ENCODE data around the gene SMYD3. TPM values are rescaled to one million over a fixed set of nuclear protein-coding genes. Genes with fewer than 3 reads are reported as not detected.

The SMYD3 gene
- total RNA-seq, 1 donor from 2014 or later = 20.8 TPM

DNA sequence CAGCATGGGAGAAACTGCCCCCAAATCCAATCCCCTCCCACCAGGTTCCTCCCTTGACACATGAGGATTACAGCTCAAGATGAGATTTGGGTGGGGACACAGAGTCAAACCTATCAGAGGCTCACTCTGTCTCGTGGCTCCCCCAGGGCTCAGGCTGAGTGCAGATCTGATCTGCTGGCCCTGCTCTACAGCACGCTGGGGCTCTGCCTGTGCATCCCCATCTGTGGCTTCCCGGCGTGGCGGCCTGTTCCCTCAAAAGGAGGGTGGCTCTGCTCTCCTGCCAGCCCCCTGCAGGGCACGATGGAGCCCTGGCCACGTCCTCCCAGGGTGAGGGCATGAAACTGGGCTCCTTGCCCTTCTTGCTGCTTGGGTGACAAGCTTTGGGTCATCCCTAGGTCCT lies 19.8 kb upstream of the SMYD3 start:
- no peaks in the 10 kb centered on the region for H3K27me3 Mint-ChIP-seq
- H3K27ac Mint-ChIP-seq = no peak overlapping the region
- ChIA-PET POLR2A (no interaction called here), CTCF (no interaction called here)
- intact Hi-C loops (cut with micrococcal nuclease) = no loop called here
- peaks cover 11% of the 10 kb centered on the region for H3K9me3 Mint-ChIP-seq
- peaks cover 6% of the 10 kb centered on the region for H3K4me1 Mint-ChIP-seq
- DNase-seq (no peak), ATAC-seq (ENCODE audit: low read depth) (no peak)
- TF ChIP-seq, protein P1, sequence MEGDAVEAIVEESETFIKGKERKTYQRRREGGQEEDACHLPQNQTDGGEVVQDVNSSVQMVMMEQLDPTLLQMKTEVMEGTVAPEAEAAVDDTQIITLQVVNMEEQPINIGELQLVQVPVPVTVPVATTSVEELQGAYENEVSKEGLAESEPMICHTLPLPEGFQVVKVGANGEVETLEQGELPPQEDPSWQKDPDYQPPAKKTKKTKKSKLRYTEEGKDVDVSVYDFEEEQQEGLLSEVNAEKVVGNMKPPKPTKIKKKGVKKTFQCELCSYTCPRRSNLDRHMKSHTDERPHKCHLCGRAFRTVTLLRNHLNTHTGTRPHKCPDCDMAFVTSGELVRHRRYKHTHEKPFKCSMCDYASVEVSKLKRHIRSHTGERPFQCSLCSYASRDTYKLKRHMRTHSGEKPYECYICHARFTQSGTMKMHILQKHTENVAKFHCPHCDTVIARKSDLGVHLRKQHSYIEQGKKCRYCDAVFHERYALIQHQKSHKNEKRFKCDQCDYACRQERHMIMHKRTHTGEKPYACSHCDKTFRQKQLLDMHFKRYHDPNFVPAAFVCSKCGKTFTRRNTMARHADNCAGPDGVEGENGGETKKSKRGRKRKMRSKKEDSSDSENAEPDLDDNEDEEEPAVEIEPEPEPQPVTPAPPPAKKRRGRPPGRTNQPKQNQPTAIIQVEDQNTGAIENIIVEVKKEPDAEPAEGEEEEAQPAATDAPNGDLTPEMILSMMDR (IDR thresholded peaks at IDR 0.05) = no peak
- no peaks in the 10 kb centered on the region for H3K36me3 Mint-ChIP-seq (ENCODE audit: low read depth)
- no peak overlapping the region for H3K4me3 Mint-ChIP-seq

DNA sequence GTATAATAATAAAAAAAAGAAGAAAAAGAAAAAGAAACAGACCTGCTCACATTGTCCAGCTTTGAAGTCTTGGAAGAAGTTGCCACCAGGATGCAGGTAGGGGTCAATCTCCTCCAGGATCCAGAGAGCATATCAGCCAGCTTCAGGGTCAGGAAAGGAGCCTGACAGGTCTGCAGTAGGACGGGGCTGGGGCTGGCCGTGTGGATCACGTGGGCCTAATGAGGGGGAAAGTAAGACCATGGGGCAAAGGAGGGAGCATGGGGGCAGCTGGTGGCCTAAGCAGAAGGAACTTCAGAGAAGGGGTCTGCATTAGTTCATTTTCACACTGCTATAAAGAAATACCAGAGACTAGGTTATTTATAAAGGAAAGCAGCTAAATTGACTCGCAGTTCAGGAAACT lies 19.3 kb upstream of the SMYD3 start:
- ChIA-PET CTCF (no interaction called here), POLR2A (no interaction called here)
- no peak overlapping the region for H3K4me3 Mint-ChIP-seq
- intact Hi-C loops (cut with micrococcal nuclease) = no loop called here
- no peak for ATAC-seq (ENCODE audit: low read depth)
- no peaks in the 10 kb centered on the region for H3K36me3 Mint-ChIP-seq (ENCODE audit: low read depth)
- TF ChIP-seq, protein P1 (IDR thresholded peaks at IDR 0.05) = no peak
- DNase-seq = no peak
- H3K27ac Mint-ChIP-seq = no peak overlapping the region
- H3K4me1 Mint-ChIP-seq = peaks cover 6% of the 10 kb centered on the region
- H3K9me3 Mint-ChIP-seq = peaks cover 10% of the 10 kb centered on the region
- no peaks in the 10 kb centered on the region for H3K27me3 Mint-ChIP-seq

DNA sequence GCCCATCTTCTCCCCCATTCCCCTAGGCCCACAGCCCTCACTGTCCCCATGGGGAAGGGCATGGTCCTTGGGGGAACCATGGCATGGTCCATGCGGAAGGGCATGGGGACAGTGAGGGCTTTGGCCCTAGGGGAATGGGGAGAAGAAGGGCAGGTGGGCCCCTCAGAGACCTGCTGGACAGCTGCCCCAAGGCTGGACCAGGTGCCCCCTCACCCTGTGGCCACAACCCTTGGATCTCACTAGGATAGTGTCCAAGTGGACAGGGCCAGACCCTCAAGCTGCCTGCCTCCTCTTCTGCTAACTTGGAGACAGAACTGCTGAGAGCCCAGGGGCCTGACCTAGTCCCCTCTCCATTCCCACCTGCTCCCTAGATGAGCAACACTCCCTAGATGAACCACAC lies 12.4 kb upstream of the SMYD3 start:
- Mint-ChIP-seq H3K9me3 (peaks cover 10% of the 10 kb centered on the region), H3K4me1 (no peaks in the 10 kb centered on the region), H3K4me3 (no peak overlapping the region), H3K36me3 (ENCODE audit: low read depth) (no peaks in the 10 kb centered on the region), H3K27me3 (no peaks in the 10 kb centered on the region), H3K27ac (no peak overlapping the region)
- DNase-seq (no peak), ATAC-seq (ENCODE audit: low read depth) (no peak)
- ChIA-PET POLR2A (no interaction called here), CTCF (no interaction called here)
- intact Hi-C loops (cut with micrococcal nuclease) = no loop called here
- TF ChIP-seq, protein P1 (IDR thresholded peaks at IDR 0.05) = no peak

DNA sequence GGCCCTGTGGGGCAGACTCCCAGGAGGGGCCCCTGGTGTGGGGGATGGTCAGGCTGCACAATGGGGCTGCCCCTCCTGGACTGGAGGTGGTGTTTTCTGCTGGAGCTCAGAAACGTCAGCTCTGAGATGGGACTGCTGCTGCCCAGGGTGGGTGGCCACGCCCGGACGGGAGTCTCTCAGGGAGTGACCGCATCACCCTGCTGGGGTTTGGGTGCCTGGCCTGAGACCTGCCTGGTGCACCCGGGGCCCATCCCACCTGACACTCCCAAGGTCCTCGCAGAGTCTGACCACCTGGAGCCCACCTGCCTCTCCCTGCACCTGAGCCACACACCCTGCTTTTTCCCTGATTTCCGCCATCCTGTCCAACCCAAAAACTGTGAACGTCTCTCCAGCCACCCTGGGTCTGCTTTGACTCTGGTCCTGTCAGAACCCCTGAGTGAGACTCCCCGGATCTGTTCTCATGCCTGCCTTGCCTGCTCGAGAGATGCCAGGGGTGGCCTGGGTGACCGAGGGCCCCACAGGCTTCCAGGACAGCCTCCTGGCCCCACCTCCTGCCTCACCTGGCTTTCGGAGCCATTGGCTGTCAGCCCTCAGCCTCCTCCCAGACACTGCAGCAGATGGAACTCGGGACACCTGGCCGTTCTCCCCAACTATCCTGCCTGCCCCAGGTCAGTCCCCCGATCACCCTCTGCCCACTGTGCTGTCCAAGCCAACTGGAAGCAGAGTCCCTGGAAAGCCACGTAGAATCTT lies 11.6 kb upstream of the SMYD3 start:
- ChIA-PET POLR2A (no interaction called here), CTCF (no interaction called here)
- Mint-ChIP-seq H3K27me3 (no peaks in the 10 kb centered on the region), H3K9me3 (peaks cover 10% of the 10 kb centered on the region), H3K4me3 (no peak overlapping the region), H3K4me1 (no peaks in the 10 kb centered on the region), H3K27ac (no peak overlapping the region), H3K36me3 (ENCODE audit: low read depth) (no peaks in the 10 kb centered on the region)
- ATAC-seq (ENCODE audit: low read depth) = no peak
- TF ChIP-seq, protein P1 (IDR thresholded peaks at IDR 0.05) = no peak
- DNase-seq = no peak
- intact Hi-C loops (cut with micrococcal nuclease) = no loop called here

DNA sequence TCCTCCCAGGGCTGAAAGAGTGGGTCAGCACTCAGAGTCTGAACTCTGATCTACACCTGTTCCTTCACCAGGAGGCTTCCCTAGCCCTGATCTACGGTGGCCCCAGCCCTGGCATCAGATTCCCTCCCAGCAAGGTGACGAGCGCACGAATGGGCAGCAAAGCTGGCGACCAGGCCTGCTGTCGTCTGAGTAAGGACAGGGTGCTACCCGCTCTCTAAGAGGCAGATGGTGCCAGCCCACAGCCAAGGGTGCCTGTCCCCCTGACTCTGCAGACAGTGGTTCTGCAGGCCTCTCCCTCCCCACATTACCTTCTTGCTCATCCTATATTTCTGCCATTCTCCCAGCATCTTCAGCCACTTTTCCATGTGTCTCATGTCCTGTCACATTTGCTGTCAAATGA lies 10.3 kb upstream of the SMYD3 start:
- no peak overlapping the region for H3K4me3 Mint-ChIP-seq
- peaks cover 10% of the 10 kb centered on the region for H3K9me3 Mint-ChIP-seq
- TF ChIP-seq, protein P1 (IDR thresholded peaks at IDR 0.05) = no peak
- POLR2A ChIA-PET = no interaction called here
- no peaks in the 10 kb centered on the region for H3K4me1 Mint-ChIP-seq
- no peak overlapping the region for H3K27ac Mint-ChIP-seq
- CTCF ChIA-PET = no interaction called here
- intact Hi-C loops (cut with micrococcal nuclease) = no loop called here
- H3K27me3 Mint-ChIP-seq = no peaks in the 10 kb centered on the region
- no peaks in the 10 kb centered on the region for H3K36me3 Mint-ChIP-seq (ENCODE audit: low read depth)
- DNase-seq (no peak), ATAC-seq (ENCODE audit: low read depth) (no peak)
